COR-L47 (cell line): ENCODE measurements around the gene PARD3B.
A peak's percentile ranks its signal among the peaks of the same experiment; 100 is the strongest.
"Not testable (repeated sequence)": the region's sequence is repeated elsewhere in the genome, so short reads cannot be mapped to it uniquely, and the experiment has no call there.

Experiments
- DNase-seq: peaks from one replicate; lab custom pipeline; 2025; lab: John Stamatoyannopoulos, UW

PARD3B gene

DNA sequence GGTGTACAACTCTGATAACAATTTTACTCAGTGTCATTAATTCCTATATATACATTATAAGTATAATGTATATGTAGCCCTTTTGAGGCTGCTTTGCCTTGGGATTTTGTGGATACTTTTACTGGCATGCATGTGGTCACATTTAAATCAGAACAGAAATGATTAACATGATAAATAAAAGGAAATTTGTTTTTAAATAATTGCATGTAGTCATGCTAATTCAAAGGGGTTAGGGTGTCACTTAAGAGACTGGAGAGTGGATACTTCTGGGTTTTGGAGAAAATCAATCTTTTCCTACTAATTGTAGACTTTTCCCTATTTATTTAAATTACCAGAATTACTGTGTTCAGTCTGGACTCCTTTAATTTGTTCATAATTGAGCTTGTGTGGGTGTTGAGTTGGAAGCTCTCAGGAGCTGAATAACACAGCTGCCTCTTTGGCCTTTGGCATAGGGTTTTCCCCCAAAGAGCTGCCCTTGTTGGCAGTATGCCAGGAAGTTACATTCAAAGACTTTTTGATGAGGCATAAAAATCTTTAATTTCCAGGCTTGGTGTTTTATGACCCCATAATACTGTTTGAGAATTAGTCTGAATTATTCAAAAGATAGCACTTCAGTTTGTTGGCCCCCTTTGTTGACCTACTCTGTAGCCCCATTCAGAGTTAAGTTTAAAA lies 652.3 kb downstream of the PARD3B start:
- no peak for DNase-seq

DNA sequence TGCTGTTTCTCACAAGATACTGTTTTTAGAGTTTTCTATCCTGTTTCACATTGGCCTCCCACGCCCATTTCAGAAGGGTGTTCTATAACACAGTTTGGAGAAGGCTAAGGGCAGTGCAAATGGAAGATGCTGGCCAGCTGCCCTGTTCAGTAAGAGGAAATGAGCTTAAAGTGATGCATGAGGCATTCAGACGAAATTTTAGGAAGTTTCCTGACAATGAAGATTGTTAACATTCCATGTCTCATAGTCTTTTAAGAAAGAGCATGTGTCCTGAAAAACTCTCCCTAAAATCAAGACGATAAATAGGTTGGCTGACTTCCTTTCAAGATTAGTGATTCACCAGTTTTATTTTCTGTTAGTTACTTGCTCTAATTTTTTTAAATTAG lies 652.9 kb downstream of the PARD3B start:
- DNase-seq: no peak

DNA sequence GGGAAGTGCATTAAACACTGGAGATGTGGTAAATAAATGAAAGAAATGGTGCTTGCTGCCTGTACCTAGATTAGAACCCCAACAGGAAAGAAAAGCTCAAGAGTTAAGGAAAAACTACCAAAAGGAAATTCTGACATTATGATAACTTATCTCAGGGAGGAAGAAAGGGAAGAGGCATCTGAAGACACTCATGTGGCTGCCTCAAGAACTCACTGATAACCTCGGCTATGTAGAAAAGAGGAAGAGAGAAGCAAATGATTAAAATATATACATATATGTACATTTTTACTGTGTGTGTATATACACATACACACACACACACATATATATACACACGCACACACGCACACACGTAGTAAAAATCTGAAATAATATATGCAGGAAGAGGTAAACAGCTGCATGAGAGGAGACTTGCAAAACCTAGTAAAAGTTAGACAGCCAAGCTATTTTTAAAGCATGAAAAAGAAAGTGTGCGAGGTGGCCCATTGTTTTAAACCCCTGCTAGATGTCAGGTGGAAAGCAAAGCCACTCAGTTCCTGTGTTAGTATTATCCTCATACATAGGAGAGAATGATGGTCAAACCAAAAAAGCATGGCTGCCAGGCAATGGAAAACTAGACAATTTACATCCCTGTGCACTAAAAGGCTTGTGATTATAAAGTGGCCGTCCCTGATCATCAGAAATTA lies 654.0 kb downstream of the PARD3B start:
- no peak for DNase-seq

DNA sequence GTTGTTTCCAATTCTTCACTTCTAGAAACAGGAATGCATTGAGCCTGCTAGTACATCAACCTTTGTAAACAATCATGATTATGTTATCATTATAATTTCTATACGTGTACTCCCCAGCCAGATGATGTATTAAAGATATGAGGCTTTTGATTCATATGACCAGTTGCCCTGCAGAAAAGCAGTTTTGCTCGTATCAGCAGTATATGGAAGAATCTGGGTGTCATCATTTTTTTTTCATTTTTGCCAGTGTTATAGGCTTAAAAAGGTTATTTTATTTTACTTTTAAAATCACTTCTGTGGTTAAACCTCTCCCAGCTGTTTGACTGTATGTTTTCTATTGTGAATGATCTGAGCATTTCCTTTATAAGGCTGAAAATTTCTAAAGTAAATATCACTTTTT lies 665.2 kb downstream of the PARD3B start:
- no peak for DNase-seq

DNA sequence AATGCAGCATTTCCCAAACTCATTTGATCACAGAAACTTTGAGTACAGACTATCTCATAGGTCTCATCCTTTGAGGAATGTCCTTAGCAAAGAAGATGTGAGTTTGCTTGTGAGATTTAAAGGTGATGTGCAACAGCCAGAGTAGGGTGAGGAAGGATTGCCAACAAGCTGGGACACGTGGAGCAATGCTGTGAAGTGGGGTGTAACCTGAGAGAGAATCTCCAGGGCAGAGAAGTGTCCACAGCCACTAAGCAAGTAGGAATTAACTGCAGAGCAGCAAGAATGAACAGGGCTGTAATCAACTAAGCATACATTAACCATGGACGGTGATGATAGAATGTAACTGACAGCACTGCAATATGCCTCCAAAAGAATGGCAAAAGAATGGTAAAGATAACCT lies 667.1 kb downstream of the PARD3B start:
- DNase-seq: no peak

DNA sequence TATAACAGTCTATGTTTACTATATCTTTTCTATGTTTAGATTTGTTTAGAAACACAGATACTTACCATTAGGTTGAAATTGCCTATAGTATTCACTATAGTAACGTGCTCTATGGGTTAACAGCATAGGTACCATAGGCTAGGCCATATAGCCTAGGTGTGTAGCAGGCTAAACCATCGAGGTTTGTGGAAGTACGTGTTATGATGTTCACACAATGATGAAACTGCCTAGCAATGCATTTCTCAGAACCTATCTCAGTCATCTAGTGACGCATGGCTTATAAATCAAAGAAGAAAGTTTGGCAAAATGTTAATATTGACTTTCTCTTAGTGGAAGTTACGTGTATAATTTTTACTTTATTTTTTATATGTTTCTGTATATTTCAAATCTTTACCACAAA lies 670.8 kb downstream of the PARD3B start:
- DNase-seq: no peak

DNA sequence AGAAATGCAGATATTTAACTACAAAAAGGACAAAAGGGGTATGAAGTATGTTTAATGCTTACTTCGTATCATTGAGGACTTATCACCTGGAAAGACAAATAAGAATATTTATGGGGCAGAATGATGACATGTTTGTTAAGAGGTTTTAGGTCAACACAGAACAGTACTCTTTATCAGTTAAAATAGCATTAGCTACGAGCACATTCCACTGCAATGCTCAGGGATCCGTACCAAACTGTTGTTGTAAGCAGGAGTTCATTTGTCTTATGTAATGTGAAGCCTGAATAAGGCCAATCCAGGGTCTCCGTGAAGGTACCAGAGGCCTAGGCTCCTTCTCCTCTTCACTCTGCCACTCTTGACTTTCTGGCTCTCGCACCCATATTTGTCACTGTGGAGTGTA lies 671.3 kb downstream of the PARD3B start:
- no peak for DNase-seq

DNA sequence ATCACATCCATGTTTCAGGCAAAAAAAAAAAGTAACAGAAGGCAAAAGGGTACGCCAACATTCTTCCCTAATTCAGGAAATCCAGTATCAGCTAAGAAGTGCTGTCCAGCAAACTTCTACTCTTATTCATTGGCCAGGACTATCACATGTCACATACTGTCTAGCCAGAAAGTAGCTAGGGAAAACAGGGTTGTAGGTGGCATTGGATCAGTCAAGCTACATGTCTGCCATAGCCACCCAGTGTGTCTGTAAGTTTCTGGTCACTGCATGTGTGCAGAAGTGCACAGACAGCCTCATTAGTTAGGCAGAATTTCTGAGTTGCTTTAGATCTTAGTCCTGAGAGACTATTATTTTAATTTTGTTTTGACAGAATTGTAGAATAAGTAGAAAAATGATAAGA lies 671.7 kb downstream of the PARD3B start:
- DNase-seq: no peak

DNA sequence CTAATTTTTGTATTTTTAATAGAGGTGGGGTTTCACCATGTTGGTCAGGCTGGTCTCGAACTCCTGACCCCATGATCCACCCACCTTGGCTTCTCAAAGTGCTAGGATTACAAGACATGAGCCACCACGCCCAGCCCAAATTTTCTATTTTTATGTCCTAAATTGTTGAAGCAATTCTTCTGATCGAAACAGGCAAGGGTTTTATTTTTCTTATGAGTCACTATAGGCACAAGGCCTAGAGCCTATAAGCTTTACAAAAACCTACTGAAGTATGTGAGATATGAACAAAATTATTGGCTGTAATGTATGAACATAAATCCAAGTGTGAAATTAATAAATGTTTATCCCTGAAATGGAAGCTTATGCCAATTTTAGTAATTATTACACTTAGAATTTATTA lies 672.8 kb downstream of the PARD3B start:
- no peak for DNase-seq

DNA sequence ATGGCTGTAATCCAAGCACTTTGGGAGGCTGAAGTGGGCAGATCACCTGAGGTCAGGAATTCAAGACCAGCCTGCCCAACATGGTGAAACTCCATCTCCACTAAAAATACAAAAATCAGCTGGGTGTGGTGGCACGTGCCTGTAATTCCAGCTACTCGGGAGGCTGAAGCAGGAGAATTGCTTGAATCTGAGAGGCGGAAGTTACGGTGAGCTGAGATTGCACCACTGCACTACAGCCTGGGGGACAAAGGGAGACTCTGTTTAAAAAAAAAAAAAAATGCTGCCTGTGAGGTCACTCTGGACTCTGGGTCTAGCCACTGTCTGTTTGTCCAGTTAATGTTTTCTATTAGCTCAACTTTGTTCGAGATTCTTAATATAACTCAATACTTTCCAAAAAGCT lies 673.5 kb downstream of the PARD3B start:
- DNase-seq: not testable (repeated sequence)

DNA sequence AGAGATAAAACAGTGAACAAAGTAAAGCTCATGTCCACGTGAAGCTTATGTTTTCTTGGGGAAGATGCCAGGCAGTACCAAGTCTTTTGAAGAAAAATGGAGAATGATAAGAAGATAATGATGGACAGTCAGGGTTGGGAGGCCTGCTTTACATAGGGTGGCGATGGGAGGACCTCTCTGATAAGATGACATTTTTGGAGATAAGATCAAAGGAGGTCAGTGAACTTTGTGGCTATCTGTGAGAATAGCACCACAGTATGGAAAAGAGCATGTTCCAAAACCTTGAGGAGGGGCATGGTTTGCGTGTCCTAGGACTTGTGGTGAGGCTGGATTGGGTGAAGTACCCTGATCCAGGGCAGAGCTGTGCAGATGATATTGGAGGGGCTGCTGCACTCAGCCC lies 675.3 kb downstream of the PARD3B start:
- no peak for DNase-seq

DNA sequence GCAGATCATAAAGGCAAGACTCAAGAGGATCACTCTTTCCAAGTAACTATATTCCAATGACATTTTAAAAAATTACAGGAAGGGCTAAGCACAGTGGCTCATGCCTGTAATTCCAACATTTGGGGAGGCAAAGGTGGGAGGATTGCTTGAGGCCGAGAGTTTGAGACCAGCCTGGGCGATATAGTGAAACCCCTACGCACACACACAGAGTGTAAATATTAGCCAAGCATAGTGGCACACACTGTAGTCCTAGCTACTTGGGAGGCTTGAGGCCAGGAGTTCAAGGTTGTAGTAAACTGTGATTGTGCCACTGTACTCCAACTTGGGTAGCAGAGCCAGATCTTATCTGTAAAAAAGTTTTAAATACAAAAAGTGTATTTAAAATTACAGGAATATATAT lies 686.8 kb downstream of the PARD3B start:
- no peak for DNase-seq

DNA sequence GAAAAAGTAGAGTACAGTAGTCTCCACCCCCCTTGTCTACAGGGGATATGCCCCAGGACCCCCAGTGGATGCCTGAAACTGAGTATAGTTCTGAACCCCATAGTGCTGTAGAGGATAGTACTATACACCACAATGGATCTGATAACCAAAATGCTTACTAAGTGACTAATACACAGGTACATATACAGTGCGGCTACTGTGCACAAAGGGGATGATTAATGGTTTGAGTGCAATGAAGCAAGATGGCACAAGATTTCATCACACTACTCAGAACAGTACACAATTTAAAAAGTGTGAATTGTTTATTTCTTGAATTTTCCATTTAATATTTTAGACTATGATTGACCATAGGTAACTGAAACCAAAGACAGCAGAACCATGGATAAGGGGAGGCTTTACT lies 690.2 kb downstream of the PARD3B start:
- no peak for DNase-seq

DNA sequence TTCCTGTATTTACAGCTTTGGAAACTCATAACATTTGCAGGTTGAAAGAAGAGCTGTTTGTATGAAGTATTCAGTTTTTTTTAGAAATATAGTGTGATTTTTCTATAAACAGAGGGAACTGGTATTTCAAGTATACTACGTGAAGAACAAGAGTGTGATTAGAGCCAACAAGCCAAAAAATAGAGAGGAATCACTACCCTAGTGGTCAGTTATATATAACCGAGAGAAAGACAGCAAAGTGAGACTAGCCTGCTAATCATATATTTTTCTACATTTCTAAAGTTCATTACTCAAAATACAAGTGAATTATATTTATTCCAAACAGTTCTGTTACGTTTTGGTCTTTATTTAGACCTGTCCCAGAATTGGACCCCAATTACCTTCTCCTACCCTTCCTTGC lies 692.2 kb downstream of the PARD3B start:
- no peak for DNase-seq

DNA sequence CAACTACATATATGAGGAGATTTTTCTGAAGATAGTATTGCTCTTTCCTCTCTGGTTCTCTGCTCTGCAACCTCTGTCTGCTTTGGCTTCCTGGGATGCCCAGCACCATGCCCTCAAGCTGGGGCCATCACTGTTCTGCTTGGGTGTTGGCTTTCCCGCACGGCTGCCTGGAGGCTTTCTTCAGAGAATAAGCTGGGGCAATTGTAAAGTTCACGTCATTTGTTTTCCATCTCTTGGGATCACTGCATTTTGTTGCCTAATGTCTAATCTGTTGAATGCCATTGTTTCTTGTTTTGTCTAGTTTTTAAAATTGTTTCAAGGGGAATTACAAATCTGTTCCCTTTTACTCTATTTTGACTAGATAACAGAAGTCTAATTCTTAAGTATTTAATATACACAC lies 699.7 kb downstream of the PARD3B start:
- DNase-seq: no peak

DNA sequence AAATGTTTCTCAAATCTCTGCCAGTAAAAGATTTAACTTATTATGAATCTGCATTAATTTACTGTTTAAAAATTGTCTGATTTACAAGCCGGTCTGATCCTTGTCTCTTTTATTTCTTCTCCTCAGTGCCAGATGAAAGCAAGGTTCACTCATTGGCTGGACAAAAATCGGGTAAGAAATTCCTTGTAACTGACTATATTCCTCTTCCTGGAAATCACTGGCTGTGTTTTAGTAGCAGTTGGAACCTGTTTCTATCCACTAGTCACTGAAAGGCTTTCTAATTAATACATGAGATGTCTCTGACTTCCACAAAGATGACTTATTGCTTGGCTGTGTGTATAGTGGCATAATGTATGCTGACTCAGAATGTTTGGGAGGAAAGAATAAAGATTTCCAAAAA lies 700.4 kb downstream of the PARD3B start:
- no peak for DNase-seq

DNA sequence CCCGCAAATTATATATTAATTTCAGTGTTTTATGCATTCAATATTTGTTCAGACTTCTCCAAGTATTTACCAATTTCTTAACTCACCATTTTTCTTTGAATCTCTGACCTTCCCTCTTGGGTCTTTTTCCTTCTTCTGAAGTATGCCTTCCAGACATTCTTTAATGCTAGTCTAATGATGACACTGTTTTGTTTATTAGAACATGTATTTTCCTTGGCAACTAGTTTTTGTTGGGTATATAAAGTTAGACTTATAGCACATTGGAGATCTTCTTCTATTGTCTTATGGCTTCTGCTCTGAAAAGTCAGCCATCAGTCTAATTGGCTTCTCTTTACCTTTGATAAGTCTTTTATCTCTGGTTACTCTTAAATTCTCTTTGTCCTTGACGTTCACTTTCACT lies 713.8 kb downstream of the PARD3B start:
- no peak for DNase-seq

DNA sequence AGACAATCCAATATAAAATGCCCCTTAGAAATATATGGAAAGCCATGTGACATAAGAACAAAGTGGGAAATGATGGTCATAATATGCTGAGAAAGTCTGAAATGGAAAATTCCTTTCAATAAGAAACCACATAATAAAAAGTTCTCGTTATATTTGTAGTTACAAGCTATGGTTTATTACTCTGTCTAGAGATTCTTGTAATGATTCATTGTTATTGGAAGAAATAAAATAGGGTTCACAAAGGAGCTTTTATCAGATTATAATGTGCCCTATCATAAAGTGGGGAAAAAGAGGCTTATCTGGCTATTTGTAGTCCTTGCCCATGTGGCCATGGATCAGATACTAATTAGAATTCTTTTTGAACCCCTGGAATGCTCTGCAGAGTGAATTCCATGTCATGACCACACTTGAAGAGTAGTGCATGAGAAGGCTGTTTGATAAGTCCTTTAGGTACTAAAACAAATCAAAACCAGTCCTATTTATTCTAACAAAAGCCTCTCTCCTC lies 716.3 kb downstream of the PARD3B start:
- DNase-seq: no peak

DNA sequence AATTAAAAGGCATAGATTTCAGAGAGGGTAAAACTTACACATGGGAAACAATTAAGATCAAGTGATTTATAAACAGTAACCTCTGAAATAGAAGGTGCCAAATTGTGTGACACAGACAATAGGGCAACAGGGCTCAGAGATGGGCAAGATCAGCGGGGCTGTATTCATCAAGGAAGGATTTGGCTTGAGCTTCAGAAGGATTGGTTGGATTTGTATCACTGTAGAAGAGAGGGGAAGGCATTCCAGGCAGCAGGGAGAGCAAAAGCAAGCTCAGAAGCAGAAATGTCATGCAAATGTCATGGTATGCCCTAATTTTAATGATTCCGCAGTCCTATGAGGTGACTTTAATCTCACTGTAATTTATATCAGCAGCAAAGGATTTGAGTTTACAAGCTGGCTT lies 722.0 kb downstream of the PARD3B start:
- DNase-seq: no peak

DNA sequence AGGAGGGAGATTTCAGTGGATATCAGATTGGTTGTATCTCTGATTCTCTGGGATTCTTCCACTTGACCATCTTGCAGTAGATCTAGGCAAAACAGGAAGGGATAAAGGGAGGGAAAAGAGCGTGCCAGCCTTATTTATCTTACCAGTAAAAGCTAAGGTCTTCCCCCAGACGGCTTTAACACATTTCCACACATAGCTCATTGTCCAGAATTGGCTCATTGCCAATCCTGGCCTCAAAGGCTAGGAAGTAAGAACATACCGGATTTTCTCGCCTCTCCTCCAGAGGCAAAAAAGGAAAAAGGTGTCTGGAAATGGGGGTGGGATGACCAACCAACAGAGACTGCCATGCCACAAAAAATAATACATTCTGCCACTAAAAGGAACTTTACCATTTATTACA lies 725.4 kb downstream of the PARD3B start:
- peak; percentile 6 for DNase-seq

DNA sequence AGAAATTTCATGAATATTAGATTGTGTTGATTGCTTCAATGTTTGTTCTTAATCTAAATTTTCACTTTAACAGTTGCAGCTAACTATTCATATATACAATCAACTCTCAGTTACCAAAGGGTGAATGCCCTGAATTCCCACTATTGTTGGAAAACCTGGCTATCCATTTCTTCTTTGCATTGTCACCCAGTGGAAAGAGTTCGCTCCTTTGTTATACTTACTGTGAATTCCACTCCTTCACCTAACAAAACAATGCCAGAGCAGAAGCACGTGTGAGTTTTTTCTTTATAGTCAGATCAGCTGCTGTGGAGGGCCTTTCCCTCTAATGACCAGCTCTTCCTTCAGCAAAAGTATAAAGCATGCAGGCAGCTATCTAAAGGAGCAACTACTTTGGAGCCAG lies 727.9 kb downstream of the PARD3B start:
- DNase-seq: no peak

DNA sequence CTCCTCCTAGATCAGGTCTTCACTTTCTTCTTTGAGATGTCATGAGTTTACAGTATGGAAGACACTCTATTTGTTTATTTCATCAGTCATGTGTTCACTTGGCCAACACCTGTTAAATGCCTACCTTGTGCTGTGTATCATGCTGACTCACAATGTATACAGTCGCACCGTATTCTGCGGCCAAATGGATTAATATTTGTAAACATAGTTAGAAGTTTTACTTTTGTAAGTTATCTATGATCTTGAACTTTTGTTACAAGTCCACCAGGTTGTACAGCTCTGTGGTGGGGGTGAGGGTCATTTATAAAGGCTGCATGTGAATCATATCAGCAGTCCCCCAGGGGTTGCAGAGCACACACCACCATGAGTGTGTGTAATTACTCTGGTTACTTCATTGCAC lies 728.4 kb downstream of the PARD3B start:
- DNase-seq: no peak

DNA sequence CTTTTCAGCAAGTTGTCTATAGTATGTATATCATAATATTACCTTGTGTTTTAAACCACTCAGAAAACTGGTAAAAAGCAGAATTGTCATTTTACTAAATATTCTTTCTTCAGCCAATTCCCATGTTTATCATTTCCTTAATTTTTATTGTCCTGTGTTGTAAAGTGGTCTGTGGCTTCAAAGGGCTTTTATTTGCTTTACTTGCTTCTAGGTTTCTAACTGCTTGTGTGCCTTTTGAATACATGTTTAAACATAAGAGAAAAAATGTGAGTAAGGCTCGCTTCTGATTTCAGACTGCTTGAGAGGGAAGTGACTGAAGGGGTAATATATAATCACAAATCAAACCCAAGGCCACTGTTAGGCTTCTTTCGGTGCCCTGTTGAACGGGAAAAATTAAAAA lies 729.5 kb downstream of the PARD3B start:
- DNase-seq: no peak
